Stimulated activated CD4-positive, alpha-beta T cell treated with anti-CD3 and anti-CD28 coated beads, Interleukin-4, amount 100 ng/mL, for 48 hours (primary cell): Measurements from ENCODE around the gene POU3F1.

Experiments
- DNase-seq, 2 donors: peaks; one replicate each; pipeline ENCODE4 v3.0.0-alpha.2; 2020; ENCODE audit warnings: low read depth in 2 of 2

Gene POU3F1

GRCh38 chr1:38046333-38046883 lies at the start of gene POU3F1:
POU3F1 (minus strand) TSS chr1:38046793; CDS start chr1:38046743, 50 bp downstream.
- no peak for DNase-seq

DNA sequence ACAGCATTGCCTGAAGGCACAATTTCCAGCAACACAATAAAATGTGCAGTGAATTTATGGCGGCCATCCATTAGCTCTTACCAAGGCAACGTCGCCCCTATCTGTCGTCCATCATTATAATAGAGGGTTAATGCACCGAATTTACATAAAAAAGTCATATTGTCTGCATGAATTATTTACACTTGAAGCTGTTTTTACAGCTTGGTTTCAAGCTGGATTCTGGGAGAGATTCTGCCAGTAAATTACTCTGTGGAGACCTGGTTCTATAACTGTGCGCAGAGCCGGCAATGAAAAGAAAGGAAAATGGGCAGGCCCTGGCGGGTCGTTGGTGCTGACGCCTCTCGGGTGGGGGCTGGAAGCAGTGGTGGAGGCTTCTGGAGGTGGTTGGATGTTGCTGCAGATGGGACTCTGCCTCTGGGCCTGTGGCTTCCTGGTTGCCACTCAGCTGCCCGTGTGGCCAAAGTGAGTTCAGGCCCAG lies 48.9 kb upstream of the POU3F1 start:
- no peak for DNase-seq

DNA sequence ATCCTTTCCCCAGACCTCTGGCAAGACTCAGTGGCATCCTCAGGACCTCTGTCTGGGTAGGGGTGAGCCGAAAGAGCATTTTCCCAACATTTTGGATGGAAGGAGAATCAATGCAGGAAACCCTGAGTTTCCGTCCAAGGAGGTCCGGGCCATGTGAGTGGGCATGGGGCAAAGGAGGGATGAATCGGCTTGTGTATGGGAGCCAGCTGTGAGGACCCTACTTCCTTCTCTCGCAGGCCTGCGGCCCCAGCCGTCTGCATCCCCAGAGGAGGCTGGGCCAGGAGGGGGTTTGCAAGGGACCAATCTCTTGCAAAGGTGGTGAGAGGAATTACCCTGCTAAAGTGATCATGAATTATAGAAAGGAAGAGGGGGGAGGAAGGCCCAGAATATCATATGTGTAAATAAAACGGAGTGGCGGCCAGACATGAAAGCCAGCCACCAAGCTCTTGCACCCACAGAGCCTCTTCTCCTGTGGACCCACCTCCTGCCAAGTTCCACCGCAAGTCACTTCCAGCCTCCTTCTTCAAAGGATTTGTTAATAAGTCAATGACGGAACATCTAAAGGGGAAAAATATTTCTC lies 48.2 kb upstream of the POU3F1 start:
- no peak for DNase-seq

DNA sequence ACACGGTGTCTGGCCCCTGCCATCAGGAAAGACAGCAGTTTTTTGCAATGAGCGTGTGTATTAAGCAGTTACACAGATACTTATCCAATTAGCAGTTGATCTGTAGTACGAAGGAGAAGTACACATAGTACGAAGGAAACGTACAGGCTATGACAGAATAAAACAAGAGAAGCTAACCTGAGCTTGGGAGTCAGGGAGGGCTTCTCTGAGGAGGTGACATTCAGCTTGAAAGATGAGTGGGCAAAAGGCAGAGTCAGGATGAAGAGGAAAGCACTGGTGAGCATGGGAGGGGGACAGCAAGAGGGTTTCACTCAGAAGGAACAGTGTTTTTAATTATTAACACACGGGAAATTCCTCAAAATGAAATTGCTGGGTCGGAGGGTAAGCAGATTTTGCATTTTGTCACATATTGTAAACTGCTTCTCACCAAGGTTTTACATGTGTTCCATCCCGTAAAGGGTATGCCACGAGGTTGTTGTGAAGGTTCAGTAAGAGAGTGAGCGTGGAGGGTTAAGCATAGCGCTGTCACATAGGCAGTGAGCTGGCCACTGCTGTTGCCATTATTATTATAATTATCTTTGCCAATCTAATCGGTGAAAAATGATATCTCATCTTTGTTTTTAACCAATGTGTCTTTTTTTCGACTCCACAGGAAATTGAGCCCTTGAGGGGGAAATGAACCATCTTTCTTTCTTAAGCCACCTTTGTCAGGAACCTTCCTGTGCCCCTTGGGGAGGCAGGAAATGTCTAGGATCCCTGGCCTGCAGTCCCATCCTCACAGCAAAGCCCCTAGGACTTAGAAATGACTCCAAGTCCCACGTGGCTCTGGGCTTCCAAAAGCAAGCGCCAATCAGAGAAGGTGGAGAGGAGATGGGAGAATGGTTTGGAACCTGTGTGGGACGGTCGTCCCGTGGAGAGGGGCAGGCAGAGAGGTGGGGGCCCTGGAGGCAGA lies 47.3 kb upstream of the POU3F1 start:
- no peak for DNase-seq

DNA sequence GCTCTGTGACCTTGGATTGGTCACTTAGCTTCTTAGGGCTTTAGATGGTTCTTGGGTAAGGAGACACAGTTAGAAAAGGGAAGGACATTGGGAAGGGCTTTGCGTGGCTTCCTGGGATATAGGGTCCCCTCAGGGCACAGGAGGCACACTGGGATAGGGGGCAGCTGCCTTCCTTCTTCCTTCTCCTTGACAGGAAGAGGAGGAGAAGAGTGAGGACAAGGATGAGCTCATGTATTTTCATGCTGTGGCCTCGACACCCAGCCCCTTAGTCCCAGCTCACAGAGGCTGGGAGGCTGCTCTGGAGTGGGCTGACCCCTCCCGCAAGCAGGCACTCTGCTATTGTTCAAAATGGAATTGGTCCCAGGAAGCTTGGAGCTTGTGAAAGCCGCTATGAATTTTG lies 45.7 kb upstream of the POU3F1 start:
- DNase-seq = no peak

DNA sequence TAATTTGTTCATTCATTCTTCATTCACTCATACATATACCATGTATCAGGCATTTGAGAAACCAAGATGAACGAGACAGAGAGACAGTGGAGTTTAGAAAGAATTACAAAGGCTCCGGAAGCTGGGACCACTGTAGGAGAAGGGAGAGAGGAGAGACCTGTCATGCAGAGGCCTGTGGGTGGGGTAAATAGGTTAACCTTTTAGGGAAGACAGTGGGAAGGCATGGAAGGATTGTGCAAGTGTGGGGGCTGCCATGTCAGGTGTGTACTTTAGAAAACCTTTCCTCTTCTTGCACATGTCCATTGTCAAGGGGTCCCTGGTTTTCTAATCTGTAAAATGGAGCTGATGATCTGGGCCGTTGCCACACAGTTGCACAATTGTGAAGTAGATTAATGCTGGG lies 44.2 kb upstream of the POU3F1 start:
- no peak for DNase-seq

DNA sequence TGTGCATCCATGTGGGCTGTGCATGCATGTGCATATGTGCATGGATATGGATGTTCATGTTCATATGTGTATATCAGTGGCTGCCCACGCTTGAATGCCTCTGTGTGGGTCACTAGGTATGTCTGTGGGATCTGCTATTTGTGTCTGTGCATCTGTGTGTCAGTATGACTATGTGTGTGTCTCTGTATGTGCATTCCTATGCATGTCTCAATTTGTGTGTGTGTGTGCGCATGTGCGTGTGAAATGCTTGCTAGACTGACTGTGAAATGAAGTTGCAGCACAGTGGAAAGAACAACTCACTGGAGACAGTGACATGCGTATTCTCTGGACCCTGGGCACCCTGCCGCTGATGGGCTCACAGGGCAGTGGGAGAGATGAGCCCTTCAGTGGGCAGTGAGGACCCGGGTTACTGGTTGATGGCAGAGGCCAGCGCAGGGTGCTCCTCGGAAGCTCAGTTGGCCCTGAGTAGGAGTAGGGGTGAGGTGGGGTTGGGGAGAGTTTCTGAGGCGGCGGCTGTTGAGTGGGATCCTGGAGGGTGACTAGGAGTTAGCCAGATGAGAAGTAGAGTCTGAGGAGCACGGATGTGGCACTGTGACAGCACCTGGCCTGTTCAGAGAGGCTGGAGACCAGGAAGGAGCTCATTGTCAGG lies 43.2 kb upstream of the POU3F1 start:
- no peak for DNase-seq

DNA sequence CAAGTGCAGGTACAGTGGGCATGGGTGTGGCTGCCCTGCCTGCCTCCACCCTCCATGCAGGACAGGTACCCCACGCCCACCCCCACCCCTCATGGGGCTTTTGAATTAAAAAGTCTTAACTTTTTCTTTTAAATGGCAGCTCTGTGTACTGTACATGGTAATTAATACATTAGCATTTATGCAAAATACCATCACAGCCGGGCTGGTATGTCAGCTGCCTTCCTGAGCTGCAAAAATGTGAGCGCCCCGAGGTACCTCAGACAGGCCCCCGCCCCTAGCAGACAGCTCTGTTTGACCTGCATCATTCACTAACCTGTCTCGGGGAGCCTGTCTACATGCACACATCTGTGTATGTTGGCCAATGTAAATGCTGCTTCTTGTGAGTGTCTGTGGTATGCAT lies 42.2 kb upstream of the POU3F1 start:
- DNase-seq = no peak

- DNase-seq = no peak
Observed at GRCh38 chr1:38088366-38088765, 41.8 kb upstream of the POU3F1 start.

DNA sequence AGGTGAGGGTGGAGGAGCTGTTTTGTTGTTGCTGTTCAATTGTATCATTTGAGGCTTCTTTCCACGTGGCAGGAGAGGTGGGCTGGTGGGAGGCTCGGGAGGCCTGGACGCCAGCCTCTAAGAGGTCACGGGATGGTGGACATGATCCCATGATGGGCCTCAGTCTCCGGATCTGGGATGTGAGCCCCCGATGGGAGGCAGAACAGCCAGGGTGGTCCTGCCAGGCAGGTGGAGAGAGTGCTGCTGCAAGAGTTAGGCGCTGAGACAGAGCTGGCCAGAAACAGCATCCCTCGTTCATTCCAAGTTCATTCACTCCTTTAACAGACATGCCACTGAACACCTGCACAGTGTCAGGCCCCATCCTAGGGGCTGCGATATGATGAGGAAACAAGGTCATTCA lies 41.1 kb upstream of the POU3F1 start:
- no peak for DNase-seq

DNA sequence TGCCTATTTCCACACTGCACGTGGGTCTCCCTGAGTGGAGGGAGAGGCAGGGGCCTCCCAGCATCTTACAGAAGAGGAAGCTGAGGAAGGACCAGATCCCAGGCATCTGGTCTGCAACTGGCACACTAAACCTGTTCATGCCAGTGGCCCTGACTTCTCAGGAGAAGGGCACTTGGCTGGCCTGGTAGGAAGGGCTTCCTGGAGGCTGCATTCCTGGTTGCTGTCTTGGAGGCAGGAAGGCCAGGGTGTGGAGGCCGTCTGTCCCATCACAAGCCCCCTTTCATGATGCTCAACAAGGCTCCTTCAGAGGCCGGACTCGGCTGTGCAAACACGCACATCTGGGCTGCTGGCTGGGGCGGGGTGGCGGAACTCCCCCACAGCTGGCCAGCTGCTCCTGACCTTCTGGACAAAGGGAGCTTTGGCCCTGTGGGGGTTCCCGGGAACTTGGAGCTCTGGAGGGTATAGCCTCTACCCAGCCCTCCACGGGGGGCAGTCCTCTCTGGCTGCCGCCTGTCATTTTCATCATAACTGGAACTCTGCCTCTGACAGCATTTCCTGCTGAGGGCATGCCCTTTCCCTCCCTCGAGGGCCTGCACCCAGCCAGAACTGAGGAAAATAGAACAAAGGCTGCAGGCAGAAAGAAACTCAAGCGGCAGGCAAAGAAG lies 39.2 kb upstream of the POU3F1 start:
- no peak for DNase-seq

GRCh38 chr1:38084700-38085099 lies 38.1 kb upstream of the POU3F1 start:
- no peak for DNase-seq

DNA sequence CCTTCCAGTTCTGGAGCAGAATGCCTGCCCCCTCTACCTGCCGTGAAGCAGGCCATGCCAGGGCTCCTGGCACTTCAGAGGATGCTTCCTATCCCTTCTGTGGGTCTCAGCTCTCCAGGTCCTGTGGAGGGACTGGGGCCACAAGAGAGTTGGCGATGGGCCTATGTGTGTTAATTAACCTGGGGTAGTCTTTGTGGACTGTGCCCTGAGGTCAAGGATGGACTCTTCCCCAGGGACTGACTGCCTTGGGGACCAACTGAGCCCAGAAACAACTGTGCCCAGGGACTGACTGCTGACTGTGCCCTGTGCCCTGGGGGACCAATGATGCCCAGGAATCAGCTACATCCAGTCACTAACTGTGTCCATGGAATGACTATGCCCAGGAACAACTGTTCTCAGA lies 37.5 kb upstream of the POU3F1 start:
- no peak for DNase-seq

GRCh38 chr1:38083541-38083940 lies 36.9 kb upstream of the POU3F1 start:
- DNase-seq = no peak

GRCh38 chr1:38082769-38083263 lies 36.2 kb upstream of the POU3F1 start:
- no peak for DNase-seq

DNA sequence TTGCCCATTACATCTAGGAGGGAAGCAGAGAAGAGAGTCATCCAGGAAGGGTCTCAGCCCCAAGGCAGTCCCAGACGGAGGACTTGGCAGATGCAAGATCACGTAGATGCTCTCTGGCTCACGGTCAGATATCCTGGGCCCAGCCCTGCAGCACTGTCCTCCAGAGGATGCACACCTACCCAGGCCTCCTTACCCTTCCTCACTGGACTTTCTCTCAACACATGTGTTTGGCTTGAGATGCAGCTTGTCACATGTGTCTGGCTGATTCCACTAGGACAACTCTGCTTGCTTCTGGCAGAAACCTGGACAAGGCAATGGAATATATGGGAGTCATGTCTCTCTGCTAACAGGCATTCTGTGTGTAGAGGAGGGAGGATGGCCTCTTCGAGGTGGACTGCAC lies 32.4 kb upstream of the POU3F1 start:
- no peak for DNase-seq

DNA sequence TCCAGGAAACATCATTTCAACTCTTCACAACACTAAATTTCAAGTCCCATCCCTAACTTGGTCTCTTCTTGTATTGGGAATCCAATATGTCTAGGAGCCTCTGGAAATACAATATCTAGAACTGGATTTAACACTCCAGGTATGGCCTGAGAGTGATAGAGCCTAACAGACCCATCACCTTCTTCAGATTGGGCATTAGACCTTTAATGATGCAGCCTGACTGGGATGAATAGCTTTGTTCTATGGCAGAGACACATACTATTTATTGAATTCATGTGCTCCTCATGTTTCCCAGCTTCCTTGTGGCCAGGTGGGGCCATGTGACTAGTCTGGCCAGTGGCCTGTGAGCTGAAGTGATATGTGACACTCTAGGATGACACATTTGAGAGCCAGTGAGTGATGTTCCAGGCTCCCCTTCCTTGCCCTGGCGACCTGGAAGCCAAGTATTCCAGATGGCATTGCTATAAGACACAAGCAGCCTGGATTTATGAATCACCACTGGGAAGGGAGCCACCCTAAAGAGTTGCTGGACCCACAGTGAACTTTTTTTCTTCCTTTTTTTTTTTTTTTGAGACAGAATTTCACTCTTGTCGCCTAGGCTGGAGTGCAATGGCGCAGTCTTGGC lies 31.0 kb upstream of the POU3F1 start:
- no peak for DNase-seq

DNA sequence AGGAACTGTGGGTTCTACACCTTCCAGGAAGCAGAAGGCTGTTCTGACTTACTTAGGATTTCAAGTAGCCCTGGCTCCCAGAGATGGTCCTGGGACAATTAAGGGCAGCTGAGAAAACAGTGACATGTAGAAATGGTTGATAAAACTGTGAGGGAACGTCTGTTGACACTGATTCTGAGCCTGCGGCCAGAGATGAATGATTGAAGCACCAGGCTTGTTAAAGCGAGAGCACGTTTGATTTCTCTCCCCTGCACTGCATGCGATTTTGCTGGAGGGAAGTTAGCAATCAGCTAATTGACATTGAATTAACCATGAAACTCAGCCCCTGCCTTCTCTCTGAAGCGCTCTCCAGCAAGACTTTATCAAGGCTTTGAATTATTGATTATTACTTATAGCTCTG lies 29.9 kb upstream of the POU3F1 start:
- no peak for DNase-seq

- no peak for DNase-seq
Observed at GRCh38 chr1:38076038-38076437, 29.4 kb upstream of the POU3F1 start.

- DNase-seq = no peak
Observed at GRCh38 chr1:38075191-38075590, 28.6 kb upstream of the POU3F1 start.

DNA sequence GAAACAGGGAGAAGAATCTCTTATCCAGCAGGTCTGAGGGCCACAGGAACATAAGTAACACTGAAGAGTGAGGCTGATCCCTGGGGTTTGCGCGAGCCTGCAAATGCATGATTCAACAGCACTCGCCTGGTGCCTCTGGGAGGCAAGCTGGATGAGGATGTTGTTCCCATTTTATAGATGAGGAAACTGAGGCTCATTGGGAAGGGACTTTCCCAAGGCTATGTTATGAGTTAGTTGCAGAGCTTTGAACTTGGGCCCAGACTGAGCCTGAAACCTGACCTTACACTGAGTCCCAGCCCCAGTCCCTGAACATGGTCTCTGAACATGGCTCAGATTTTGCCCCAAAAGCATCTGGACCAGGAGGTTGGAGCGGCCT lies 27.7 kb upstream of the POU3F1 start:
- DNase-seq = no peak
